DMS 273 (cell line): ENCODE data around the gene NAALADL2.

Experiments used
- DNase-seq: peaks from one replicate; lab custom pipeline; 2025; ENCODE audit not compliant: unreplicated experiment; lab: John Stamatoyannopoulos, UW

NAALADL2 gene

GRCh38 chr3:174960898-174961297, 101.8 kb downstream of the NAALADL2 start:
- no peak for DNase-seq

DNA sequence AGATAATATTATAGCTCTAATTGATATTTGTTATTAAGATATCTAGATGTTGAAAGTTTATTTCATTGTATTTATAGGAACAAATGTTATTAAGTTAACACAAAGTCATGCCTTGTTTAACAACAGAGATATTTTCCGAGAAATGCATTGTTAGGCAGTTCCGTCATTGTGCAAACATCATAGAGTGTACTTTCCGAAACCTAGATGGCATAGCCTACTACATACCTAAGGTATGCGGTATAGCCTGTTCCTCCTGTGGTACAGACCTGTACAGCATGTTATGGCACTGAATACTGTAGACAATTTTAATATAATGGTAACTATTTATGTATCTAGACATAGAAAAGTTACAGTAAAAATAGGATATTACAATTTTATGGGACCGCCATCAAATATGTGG, 114.3 kb downstream of the NAALADL2 start:
- no peak for DNase-seq

- DNase-seq = no peak
Measured at GRCh38 chr3:174986685-174987084, 127.6 kb downstream of the NAALADL2 start.

GRCh38 chr3:175001091-175001490, 142.0 kb downstream of the NAALADL2 start:
- no peak for DNase-seq

- DNase-seq = no peak
Measured at GRCh38 chr3:175002732-175003143, 143.6 kb downstream of the NAALADL2 start.

DNA sequence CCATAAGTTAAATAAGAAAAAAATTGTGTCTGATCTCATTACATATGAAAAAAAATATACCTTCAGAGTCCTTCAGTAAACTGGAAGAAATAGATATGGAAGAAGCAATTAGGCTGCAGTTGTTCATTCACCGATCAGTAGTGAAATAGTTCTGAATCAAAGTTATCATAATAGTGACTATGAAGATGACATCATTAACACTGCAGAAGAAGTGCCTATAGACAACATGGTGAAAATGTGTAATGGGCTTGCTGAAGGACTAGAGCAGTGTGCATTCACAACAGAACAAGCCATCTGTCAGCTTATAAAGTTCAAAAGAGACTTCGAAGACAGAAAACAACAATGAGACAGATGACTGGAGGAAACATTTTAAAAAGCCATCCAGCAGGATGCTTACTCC, 144.5 kb downstream of the NAALADL2 start:
- DNase-seq = peak; percentile 46

GRCh38 chr3:175005193-175005592, 146.1 kb downstream of the NAALADL2 start:
- DNase-seq = peak; percentile 15

DNA sequence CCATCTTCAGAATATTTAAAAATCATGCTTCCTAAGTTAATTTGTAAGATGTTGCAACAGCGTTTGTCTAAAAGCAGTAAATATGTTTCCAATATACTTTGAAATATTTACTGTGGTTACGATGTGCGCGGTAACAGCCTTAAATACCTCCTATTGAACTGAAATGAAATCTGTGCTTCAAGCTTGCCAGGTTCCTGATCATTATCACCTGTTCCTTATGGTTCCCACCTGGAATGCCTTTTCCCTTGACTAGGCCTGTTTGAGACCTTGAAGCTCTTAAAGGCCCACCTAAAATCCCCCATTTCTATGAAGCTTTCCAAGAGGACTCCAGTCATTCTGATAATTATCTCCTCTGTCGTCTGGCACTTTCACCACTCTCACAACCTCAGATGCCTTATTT, 146.7 kb downstream of the NAALADL2 start:
- peak; percentile 21 for DNase-seq

DNA sequence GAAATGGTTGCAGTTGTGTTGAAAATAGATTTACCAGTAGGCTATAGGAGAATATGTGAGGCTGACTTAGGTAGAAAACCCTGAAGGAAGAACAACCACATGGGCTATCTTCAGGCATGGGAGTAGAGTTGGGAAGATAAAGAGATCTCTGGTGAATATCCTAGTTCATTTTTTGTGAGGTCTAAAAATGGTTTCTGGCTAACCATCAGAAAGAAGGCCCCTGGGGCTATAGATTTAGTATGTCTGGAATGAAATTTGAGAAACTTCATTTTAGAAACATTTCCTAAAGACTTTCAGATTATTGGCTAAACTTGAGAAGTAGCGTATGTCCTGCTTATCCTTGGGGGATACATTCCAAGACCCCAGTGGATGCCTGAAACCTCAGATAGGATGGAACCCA, 148.2 kb downstream of the NAALADL2 start:
- DNase-seq = no peak

DNA sequence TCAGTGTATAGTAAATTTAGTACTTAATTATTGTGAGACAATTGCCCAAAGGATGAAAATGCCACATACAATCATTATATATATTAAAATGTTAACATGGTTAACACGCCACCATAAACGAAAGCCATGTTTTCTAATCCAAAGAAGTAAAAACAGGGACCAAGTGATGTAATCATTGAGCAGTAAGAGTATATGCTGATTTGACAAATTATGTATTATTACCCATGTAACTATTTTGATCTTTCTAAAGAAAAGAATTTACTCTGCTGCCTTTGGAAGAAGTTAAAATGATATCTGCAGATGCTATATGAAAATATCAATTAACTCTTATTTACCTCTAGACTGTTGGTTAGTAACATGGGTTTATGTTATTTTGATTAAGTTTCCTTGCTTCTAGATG, 150.2 kb downstream of the NAALADL2 start:
- DNase-seq = no peak

DNA sequence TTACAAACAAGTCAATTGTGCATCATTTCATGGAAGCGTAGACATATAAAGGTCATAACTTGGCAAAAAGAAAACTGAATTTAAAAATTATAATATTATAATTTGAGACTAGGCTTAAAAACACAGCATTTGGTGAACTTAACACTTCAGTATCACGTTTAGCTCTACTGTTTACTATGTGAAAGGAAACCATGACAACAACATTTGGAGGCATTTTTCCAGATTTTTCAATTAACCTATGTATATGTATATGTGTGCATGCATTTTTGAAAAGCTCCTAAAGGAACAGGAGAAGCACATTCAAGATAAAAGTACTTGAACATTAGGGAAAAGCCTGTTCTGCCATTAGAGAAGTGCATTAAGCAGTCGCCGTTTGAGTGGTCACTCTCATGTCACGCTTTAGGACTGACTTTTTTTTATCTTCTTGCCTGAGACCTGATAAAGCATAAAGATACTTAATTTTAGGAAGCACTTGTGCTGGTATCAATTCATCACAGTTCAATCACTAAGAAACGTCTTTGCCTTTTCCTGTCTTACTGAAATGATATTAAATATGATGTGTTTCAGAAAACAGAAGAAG, 156.0 kb downstream of the NAALADL2 start:
- no peak for DNase-seq

DNA sequence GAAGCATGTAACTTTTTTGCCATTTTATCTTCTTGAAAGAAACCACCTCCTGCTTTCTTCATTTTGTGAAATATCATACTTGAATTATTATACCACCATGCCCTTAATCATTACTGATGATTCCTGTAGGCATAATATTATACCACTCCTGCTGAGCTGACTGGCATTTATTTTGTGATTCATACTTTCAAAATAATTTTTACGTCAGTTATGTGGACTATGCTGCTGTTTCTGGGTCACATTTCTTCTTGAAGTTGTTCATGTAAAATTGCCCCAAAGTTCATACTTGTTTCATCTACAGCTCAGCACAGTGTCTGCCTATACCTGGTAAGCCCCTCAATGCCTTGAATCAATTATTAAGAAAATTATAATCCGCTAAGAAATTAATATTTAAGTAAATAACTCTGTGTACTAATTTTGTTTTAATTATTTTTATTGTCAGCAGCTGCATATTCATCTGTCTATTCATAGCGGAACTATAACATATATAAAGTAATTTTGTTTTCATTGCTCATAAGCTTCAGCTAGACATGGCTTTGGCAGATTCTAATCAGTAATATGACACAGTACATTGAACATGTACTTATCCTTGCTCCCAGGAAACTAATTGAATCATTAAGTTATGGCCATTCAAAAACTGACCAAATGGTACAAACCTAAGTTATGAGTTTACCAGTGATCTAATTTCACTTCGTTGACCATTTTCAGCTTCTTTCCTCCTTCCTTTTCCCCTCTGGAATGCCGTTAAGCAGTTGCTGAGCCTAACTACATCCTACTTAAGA, 160.0 kb downstream of the NAALADL2 start:
- DNase-seq = no peak

GRCh38 chr3:175020101-175020500, 161.0 kb downstream of the NAALADL2 start:
- no peak for DNase-seq

- no peak for DNase-seq
Measured at GRCh38 chr3:175029828-175030227, 170.7 kb downstream of the NAALADL2 start.

DNA sequence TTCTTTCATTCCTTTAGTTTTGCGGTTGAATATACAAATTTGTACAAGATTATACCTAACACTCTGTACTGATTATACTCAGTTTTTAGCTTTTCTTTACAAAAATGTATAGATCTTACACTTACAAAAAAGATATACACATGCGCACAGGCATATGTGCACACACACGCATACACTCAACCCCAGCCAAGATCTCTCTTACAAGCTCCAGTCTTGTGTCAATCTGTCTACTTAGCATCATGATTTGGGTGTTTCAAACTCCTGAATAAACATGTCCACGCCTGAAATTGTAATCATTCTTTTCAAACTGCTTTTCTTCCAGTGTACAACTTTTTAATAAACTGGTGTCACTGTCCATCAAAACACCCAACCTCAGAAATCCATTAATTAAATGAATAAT, 180.7 kb downstream of the NAALADL2 start:
- DNase-seq = no peak

- DNase-seq = no peak
Measured at GRCh38 chr3:175041369-175041768, 182.2 kb downstream of the NAALADL2 start.

GRCh38 chr3:175046601-175047000, 187.5 kb downstream of the NAALADL2 start:
- no peak for DNase-seq

DNA sequence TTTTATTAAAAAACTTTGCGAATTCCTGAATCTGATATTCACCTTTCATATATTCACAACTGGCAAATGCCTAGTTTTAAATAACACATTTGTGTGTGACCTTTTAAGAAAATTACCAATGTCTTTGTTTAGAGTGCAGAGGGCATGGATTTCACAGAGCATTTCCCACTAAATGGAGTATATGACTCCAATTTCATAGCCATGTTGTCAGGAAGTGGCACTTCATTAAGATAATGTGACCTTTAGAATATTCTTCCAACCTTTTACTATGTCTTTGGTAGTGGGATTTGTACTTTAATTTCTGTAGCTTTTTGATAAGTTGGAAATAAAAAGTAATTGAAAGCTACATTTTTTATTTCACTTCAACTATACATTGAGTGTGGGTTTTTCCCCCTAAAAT, 188.7 kb downstream of the NAALADL2 start:
- no peak for DNase-seq

DNA sequence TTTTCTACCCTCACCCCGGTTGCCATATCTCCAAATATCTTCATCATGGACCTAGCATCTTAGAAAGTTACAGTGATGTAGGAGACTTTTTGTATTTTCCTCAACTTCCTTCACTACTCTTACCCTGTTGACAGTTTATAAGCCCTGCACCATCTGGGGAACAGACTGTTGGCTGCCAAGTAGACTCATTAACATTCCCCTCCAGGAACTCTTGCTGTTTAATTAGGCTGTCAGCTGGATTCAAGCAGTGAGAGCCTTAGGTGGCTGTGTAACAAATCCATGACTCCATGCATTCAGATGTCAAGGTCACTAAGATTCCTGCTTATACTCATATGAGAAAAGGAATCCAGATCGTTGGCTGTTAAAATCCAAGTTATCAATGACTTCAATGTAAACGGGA, 198.3 kb downstream of the NAALADL2 start:
- DNase-seq = peak; percentile 99

GRCh38 chr3:175059788-175060187, 200.7 kb downstream of the NAALADL2 start:
- DNase-seq = peak; percentile 54

- peak; percentile 62 for DNase-seq
Measured at GRCh38 chr3:175065497-175065896, 206.4 kb downstream of the NAALADL2 start.

DNA sequence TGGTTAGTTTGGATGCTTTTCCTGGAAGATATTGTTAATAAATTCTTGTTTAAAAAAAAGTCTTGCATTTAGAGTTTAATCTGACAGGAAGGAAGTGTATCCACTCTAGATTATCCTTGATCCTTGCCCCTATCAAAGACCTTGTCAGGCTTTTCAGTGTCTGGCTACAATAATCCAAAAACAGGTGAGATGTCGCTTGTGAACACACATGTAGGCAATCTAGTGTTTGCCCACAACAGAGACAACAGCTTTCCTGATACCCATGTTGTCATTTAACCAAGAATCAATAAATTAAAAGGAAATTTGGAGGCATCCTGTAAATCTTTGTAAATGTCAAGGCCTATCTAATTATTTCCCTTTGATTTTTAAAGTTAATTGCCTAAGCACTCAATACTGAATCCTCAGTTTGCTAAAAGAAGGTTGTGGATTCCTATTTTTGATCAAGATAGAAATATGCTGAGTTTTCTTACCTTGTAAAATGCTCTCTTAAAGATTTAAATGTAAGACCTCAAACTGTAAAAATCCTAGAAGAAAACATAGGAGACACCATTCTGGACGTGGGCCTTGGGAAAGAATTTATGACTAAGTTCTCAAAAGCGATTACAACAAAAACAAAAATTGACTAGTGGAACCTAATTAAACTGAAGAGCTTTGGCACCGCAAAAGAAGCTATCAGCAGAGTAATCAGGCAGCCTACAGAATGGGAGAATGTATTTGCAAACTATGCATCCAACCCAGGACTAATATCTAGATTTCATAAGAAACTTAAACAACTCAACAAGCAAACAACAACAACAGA, 207.7 kb downstream of the NAALADL2 start:
- no peak for DNase-seq
